ENCODE measurements around the gene SCIN.
"Not testable (repeated sequence)": the region's sequence is repeated elsewhere in the genome, so short reads cannot be mapped to it uniquely, and the experiment has no call there.

The SCIN gene

GRCh38 chr7:12648704-12649261, 78.3 kb downstream of the SCIN start:
- DNase-seq (ENCODE audit: low read depth) = no peak

GRCh38 chr7:12649348-12649747, 78.8 kb downstream of the SCIN start:
- DNase-seq (ENCODE audit: low read depth) = no peak

DNA sequence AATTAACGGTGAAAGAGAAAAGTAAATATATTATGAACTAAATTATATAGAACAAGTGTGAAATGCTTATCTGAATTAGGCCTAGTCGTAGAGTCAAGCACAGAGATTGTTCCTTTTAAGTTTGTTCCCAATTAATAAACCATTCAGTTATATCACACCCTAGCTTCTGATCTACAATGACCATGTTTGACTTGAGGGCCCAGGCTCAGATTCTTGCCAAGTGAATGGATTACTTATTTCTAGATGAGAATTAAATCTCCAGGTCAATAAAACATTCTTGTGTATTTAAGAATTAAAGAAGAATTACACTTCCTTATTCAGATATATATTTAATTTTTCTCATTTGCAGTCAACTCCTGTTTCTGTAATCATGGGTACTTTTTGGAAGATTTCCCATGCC, 79.6 kb downstream of the SCIN start:
- DNase-seq (ENCODE audit: low read depth) = no peak

GRCh38 chr7:12653110-12653509, 82.6 kb downstream of the SCIN start:
- no peak for DNase-seq (ENCODE audit: low read depth)

GRCh38 chr7:12653518-12653917, 83.0 kb downstream of the SCIN start:
- DNase-seq (ENCODE audit: low read depth) = no peak

DNA sequence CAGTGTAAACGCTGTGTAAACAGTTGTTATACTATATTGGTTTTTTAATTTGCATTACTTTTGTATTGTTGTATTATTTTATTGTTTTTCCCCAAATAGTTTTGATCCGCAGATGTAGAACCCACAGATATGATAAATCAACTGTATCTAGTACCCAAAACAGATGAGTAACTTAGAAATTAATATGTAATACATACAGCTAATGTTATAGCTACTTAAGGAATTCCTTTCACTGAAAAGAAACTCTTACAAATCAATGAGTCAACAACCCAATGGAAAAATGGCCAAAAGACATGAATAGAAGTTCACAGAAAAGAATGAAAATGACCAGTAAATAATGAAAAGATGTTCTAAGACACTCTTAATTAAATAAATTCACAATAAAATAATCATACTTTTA, 84.6 kb downstream of the SCIN start:
- no peak for DNase-seq (ENCODE audit: low read depth)

DNA sequence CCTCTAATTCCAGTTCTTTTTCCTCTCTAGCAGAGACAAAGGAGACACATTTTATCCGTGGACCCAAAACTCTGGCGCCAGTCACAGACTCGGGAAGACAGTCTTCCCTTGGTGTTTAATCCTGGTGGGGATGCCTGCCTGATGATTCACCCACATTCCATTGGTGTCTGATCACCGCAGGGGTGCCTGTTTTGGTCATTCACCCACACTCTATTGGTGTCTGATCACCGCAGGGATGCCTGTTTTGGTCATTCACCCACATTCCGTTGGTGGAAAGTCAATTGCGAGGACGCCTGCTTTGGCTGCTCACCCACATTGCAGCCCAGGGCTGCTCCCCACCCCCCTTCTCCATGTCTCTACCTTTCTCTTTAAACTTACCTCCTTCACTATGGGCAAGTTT, 89.9 kb downstream of the SCIN start:
- not testable (repeated sequence) for DNase-seq (ENCODE audit: low read depth)

DNA sequence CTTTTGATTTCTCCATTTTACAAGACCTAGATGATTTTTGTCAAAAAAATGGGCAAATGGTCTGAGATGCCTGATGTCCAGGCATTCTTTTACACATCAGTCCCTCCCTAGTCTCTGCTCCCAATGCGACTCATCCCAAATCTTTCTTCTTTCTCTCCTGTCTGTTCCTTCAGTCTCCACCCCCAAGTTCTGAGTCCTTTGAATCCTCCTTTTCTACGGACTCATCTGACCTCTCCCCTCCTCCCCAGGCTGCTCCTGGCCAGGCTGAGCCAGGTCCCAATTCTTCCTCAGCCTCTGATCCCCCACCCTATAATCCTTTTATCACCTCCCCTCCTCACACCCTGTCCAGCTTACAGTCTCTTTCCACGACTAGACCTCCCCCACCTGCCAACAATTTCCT, 90.5 kb downstream of the SCIN start:
- DNase-seq (ENCODE audit: low read depth) = not testable (repeated sequence)

GRCh38 chr7:12661581-12661980, 91.1 kb downstream of the SCIN start:
- no peak for DNase-seq (ENCODE audit: low read depth)

DNA sequence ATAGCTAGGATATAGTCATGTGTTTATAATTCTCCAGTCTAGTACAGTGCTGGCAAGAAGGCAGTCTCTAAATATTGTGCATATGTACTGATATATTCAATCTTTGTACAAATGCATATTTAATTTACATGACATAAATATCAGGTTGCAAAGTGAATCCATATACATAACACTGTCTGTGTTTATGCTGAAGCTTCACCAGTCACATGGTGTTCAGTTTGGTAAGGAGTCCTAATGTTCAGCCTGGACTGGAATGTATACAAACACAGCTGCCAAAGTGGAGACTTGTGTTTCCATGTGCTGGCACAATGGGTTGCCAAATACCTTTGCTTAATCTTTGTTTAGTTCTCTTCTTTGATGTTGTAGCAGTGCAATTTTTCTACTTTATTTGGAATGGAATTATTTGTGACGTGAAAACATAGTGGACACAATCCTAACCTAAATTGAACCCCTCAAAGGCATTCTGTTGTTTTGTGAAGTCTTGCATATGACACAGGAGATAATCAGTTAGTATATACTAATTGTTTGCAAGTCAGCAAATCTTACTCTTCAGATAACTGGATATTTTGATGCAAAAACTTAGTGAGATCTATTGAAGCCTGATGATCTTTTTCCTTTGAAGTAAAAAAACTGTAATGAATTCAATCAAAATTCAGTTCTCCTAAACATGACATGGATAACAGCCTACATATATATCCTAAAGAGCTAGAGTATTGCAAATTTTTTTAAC, 99.6 kb downstream of the SCIN start:
- DNase-seq (ENCODE audit: low read depth) = no peak

DNA sequence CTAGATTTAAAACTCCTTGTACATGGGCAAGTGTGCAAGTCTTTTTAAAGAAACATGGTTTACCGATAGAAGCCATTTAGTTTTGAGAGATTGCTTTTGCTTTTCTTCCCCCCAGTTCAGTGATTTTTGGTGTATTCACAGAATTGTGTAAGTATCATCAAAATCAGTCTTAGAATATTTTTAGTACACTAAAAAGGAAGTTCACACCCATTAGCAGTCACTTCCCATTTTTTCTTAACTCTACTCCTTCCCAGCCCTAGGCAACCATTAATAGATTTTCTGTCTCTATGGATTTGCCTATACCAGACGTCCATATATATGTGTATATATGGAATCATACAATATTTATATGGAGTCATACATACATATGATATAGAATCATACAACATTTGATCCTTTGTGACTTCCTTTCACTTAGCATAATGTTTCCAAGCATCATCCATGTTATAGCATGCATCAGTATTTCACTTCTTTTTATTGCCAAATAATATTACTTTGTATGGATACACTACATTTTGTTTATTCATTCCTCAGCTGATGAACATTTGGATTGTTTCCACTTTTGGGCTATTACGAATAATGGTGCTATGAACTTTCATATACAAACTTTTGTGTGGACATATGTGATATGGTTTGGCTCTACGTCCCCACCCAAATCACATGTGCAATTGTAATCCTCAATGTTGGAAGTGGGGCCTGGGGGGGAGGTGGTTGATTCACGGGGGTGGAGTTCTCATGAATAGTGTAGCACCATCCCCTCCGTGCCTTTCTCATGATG, 100.4 kb downstream of the SCIN start:
- no peak for DNase-seq (ENCODE audit: low read depth)

GRCh38 chr7:12673436-12673835, 102.9 kb downstream of the SCIN start:
- DNase-seq (ENCODE audit: low read depth) = not testable (repeated sequence)

DNA sequence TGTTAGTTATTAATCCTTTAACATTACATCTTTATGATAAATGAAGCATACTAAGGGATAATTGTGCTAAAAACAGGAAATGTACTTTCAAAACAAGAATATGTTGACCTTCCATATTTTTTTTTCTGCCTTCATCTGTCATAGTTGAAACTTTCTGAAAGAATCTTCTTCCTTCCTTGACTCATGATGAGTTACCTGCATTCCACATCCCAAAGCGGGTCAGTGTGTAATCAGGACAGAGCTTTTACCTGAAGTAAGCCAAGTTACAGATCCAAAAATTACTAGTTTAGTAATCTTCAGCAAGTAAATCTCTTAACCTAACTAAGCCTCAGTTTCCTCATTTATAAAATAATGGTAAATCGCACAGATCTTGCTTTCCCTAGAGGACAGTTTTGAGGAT, 103.5 kb downstream of the SCIN start:
- DNase-seq (ENCODE audit: low read depth) = no peak

- no peak for DNase-seq (ENCODE audit: low read depth)
Observed at GRCh38 chr7:12674861-12675260, 104.3 kb downstream of the SCIN start.

GRCh38 chr7:12683678-12684585, 113.4 kb downstream of the SCIN start:
- DNase-seq (ENCODE audit: low read depth) = no peak

DNA sequence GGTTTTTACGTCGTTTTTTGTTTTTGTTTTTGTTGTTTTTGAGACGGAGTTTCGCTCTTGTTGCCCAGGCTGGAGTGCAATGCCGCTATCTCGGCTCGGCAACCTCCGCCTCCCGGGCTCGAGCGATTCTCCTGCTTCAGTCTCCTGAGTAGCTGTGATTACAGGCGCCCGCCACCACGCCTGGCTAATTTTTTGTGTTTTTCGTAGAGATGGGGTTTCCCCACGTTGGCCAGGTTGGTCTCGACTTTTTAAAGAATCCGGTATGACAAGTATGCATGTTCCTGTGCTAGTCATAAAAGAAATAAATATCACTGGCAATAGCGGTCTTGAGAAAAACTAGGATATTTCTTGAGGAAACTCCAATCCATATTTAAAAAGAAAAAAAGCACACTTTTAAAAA, 114.2 kb downstream of the SCIN start:
- no peak for DNase-seq (ENCODE audit: low read depth)

GRCh38 chr7:12685550-12685949, 115.0 kb downstream of the SCIN start:
- DNase-seq (ENCODE audit: low read depth) = no peak

DNA sequence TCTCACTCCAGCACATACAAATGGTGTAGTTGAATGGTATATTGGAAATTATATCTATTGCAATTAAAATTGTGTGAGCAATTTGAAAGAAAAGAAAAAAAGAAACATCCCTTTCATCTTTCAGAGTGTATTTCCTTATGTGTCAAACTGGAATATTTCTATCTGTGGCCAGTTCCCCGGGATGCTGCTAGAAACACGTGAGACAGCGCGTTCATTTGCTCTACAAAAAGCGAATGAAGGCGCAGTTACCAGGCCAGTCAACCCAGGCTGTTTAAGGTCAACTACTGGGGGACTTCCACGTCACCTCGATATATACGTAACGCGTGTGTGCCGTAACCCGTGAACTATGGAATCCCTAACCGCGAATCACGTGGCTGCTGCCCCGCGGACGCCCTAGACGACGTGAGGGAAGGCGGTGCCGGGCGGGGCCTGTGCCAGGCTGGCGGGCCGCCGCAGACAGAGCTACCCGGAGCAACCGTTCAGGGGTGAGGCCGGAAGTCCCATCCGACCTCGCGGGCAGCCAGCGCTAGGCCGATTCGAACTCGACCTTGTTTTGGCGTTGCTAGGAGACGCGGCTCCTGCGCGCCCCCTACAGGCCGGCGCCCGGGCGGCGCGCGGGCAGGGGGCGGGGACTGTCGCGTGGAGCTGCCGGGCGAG, 115.8 kb downstream of the SCIN start:
- peak; percentile 90 for DNase-seq (ENCODE audit: low read depth)

DNA sequence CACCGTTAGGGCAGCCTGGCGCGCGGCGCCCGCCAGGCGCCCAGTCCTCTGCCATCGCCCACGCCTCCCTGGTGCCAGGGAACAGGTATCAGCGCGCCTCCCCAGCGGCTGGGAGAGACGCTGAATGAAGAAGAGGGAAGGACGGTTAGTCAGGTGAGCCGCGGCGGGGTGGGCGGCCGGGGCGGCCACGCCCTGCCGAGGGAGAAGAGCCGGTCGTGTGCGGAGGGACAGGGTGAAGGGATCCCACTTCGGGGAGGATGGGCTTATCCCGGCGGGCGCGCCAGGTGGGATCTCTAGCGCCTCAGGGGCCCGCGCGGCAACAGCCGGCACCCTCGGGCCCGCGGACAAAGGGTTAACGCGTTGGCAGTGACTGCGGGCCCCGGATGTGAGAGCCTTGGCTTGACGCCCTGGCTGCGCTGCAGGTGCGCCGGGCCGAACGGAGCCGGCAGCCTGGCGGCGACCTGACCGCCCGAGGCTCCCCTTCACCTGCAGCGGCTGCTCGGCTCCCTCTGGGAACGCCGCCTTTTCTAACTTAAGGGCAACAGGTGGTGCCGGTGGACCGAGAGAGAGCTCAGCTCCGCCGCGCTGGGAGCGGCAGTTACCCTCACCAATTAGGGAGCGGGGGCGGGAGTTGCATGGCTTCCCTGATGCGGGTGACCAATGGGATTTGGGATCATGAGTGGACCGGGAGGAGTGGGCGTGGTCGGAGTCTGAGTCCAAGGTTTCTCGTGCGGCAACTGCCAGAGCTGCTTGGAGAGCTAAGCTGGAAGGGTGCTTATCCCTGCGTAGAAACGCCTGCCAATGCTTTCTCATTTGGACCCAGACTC, 116.6 kb downstream of the SCIN start, which contains the start of gene ARL4A:
TSS of gene ARL4A (plus strand) at position 743 of the 827 bp plus-strand sequence. CDS start 622 bp downstream, outside the sequence.
- peak; percentile 82 for DNase-seq (ENCODE audit: low read depth)

DNA sequence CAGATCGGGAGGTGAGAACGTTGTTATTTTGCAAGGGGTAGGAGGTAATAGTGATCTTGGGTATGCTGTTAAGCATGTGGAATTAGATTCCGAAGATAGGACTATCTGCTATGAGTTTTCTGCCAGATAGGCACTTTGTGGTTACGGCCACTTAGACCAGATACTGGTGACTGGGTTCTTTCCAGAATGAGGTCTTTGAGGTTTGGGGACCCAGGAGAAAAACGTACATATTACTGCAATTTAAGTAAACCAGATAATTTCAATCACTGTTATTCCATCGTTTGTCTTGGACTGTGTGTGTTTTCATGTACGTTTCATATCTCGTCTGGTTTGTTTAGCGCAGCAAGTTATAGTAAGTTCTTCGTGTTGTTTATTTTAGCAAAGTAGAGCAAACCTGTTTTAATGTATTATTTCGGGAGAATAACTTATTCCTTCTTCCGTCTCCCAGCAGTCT, 117.2 kb downstream of the SCIN start:
- no peak for DNase-seq (ENCODE audit: low read depth)

Measured in stimulated activated CD8-positive, alpha-beta memory T cell treated with anti-CD3 and anti-CD28 coated beads, Interleukin-4, amount 100 ng/mL, for 24 hours (primary cell).